Dedifferentiated amniotic fluid mesenchymal stem cell (primary cell): ENCODE measurements around the gene SLC25A47.
A peak's percentile ranks its signal among the peaks of the same experiment; 100 is the strongest.

ENCODE experiments used
- DNase-seq: peaks from one replicate; pipeline ENCODE4 v3.0.0-alpha.2; 2016; ENCODE audit errors: extremely low spot score

SLC25A47 gene

GRCh38 chr14:100346306-100347091 is 23.4 kb downstream of the SLC25A47 start:
- no peak for DNase-seq

GRCh38 chr14:100348253-100348729 is 25.2 kb downstream of the SLC25A47 start:
- DNase-seq: no peak

- DNase-seq: no peak
Measured at GRCh38 chr14:100348784-100349685, 25.9 kb downstream of the SLC25A47 start.

GRCh38 chr14:100350276-100350926 is 27.3 kb downstream of the SLC25A47 start:
- no peak for DNase-seq

GRCh38 chr14:100350986-100351385 is 27.8 kb downstream of the SLC25A47 start:
- no peak for DNase-seq

- DNase-seq: no peak
Measured at GRCh38 chr14:100358396-100358795, 35.3 kb downstream of the SLC25A47 start.

GRCh38 chr14:100359111-100359510 is 36.0 kb downstream of the SLC25A47 start:
- no peak for DNase-seq

- no peak for DNase-seq
Measured at GRCh38 chr14:100359881-100360280, 36.7 kb downstream of the SLC25A47 start.

- DNase-seq: no peak
Measured at GRCh38 chr14:100361626-100362025, 38.5 kb downstream of the SLC25A47 start.

GRCh38 chr14:100362311-100362927 is 39.3 kb downstream of the SLC25A47 start:
- DNase-seq: no peak

- no peak for DNase-seq
Measured at GRCh38 chr14:100363053-100363452, 39.9 kb downstream of the SLC25A47 start.

- DNase-seq: no peak
Measured at GRCh38 chr14:100364403-100364802, 41.3 kb downstream of the SLC25A47 start.

- DNase-seq: no peak
Measured at GRCh38 chr14:100365741-100366140, 42.6 kb downstream of the SLC25A47 start.

GRCh38 chr14:100369019-100369418 is 45.9 kb downstream of the SLC25A47 start:
- DNase-seq: no peak

GRCh38 chr14:100370003-100370402 is 46.9 kb downstream of the SLC25A47 start:
- no peak for DNase-seq

- no peak for DNase-seq
Measured at GRCh38 chr14:100371773-100372172, 48.6 kb downstream of the SLC25A47 start.

GRCh38 chr14:100372357-100373048 is 49.4 kb downstream of the SLC25A47 start:
- DNase-seq: no peak

GRCh38 chr14:100374270-100374669 is 51.1 kb downstream of the SLC25A47 start:
- DNase-seq: no peak

GRCh38 chr14:100374876-100375265 is 51.7 kb downstream of the SLC25A47 start:
- no peak for DNase-seq

GRCh38 chr14:100375266-100375962 is 52.3 kb downstream of the SLC25A47 start:
- peak; percentile 99 for DNase-seq
